OCI-LY3 (cell line): ENCODE results near the gene USP10.

Experiments used
- H2AFZ ChIP-seq: fragments of 200-600, 300-600 bp; shearing (Covaris generic); 2 replicates; pipeline ENCODE4 v1.6.0; 2014; ENCODE audit warnings: antibody characterized with exemption, low read depth, low read length
- H3K27ac ChIP-seq: fragments of 200-600, 300-600 bp; sonication (generic); 2 replicates; pipeline ENCODE4 v1.5.1; 2014; ENCODE audit warnings: mild to moderate bottlenecking, low read length, moderate library complexity, mixed read lengths
- H3K27me3 ChIP-seq: fragments of 200-600, 300-600 bp; sonication (generic); 2 replicates; pipeline ENCODE4 v1.6.1; 2014; ENCODE audit warnings: low read depth, low read length, mixed read lengths
- H3K36me3 ChIP-seq: fragments of 200-600, 300-600 bp; sonication (generic); replicated peaks from 2 replicates; pipeline ENCODE3; 2014; ENCODE audit warnings: low read depth, low read length, mixed read lengths
- H3K4me1 ChIP-seq: fragments of 300-600, 200-600 bp; sonication (generic); 2 replicates; pipeline ENCODE4 v1.6.1; 2014; ENCODE audit warnings: low read length, mixed read lengths
- H3K4me2 ChIP-seq: fragments of 200-600, 300-600 bp; sonication (generic); 2 replicates; pipeline ENCODE4 v1.6.1; 2014; ENCODE audit warnings: low read length, mixed read lengths
- H3K4me3 ChIP-seq: fragments of 300-600, 200-600 bp; sonication (generic); 2 replicates; pipeline ENCODE4 v1.5.1; 2014; ENCODE audit warnings: antibody characterized with exemption, mild to moderate bottlenecking, low read length, moderate library complexity
- H3K79me2 ChIP-seq: fragments of 300-600, 200-600 bp; shearing (Covaris generic); 2 replicates; pipeline ENCODE4 v1.6.1; 2014; ENCODE audit warnings: mild to moderate bottlenecking, low read length, mixed read lengths
- H3K9ac ChIP-seq: fragments of 300-600, 200-600 bp; shearing (Covaris generic); 2 replicates; pipeline ENCODE4 v1.6.0; 2014; ENCODE audit warnings: mild to moderate bottlenecking, low read length, moderate library complexity
- H3K9me3 ChIP-seq: fragments of 200-600, 300-600 bp; shearing (Covaris generic); 2 replicates; pipeline ENCODE4 v1.6.1; 2014; ENCODE audit warnings: low read length, mixed read lengths; ENCODE audit not compliant: insufficient read depth
- H4K20me1 ChIP-seq: fragments of 200-600, 300-600 bp; sonication (generic); 2 replicates; pipeline ENCODE4 v1.6.1; 2016; ENCODE audit warnings: low read length, mixed read lengths; ENCODE audit not compliant: insufficient read depth
- EZH2phosphoT487 ChIP-seq: fragments of 200-600 bp; shearing (Covaris generic); IDR thresholded peaks from 2 replicates; pipeline ENCODE4 v1.6.1; 2018; ENCODE audit warnings: antibody characterized with exemption, mixed run types, low read depth
- TF ChIP-seq, protein P1 (sequence below): fragments of 200-600, 300-600 bp; sonication (generic); IDR thresholded peaks from 2 replicates; pipeline ENCODE4 v1.5.1; 2014; ENCODE audit warnings: antibody characterized with exemption, low read length, low read depth

USP10 gene

DNA sequence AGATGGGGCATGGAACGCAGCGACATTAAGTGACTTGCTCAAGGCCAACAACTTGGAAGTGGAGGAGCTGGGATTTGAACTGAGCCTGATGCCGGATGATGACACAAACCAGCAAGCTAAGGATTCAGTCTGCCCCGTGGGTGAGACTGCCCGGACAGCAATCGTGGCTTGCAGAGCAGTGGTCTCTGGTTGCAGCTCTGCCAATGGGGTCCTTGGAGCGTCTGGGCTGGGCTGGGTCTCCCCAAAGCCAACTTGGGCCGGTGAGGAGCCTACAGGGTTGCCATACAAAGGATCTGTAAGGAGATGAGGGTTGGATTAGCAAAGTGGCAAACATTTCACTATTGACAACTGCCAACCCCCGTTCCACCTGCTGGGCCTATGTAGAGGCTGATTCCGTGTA, 117.4 kb downstream of the USP10 start:
- Histone ChIP-seq H3K9ac (no peak overlapping the region), H2AFZ (no peak overlapping the region), H3K27ac (no peak overlapping the region), H3K4me1 (no peaks in the 10 kb centered on the region), H3K36me3 (no peaks in the 10 kb centered on the region), H3K4me2 (no peak overlapping the region), H3K9me3 (no peaks in the 10 kb centered on the region), H3K27me3 (peaks cover 20% of the 10 kb centered on the region), H3K79me2 (no peaks in the 10 kb centered on the region), H3K4me3 (no peak overlapping the region), H4K20me1 (no peaks in the 10 kb centered on the region)
- TF ChIP-seq, protein P1, sequence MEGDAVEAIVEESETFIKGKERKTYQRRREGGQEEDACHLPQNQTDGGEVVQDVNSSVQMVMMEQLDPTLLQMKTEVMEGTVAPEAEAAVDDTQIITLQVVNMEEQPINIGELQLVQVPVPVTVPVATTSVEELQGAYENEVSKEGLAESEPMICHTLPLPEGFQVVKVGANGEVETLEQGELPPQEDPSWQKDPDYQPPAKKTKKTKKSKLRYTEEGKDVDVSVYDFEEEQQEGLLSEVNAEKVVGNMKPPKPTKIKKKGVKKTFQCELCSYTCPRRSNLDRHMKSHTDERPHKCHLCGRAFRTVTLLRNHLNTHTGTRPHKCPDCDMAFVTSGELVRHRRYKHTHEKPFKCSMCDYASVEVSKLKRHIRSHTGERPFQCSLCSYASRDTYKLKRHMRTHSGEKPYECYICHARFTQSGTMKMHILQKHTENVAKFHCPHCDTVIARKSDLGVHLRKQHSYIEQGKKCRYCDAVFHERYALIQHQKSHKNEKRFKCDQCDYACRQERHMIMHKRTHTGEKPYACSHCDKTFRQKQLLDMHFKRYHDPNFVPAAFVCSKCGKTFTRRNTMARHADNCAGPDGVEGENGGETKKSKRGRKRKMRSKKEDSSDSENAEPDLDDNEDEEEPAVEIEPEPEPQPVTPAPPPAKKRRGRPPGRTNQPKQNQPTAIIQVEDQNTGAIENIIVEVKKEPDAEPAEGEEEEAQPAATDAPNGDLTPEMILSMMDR, result no peak
- no peak for TF ChIP-seq EZH2phosphoT487

GRCh38 chr16:84817613-84818012, 117.8 kb downstream of the USP10 start:
- Histone ChIP-seq H3K27ac (no peak overlapping the region), H3K4me1 (no peaks in the 10 kb centered on the region), H3K4me3 (no peak overlapping the region), H3K9me3 (no peaks in the 10 kb centered on the region), H3K79me2 (no peaks in the 10 kb centered on the region), H3K4me2 (no peak overlapping the region), H3K36me3 (no peaks in the 10 kb centered on the region), H3K9ac (no peak overlapping the region), H2AFZ (no peak overlapping the region), H3K27me3 (peaks cover 18% of the 10 kb centered on the region), H4K20me1 (no peaks in the 10 kb centered on the region)
- TF ChIP-seq, protein P1, result no peak
- no peak for TF ChIP-seq EZH2phosphoT487

DNA sequence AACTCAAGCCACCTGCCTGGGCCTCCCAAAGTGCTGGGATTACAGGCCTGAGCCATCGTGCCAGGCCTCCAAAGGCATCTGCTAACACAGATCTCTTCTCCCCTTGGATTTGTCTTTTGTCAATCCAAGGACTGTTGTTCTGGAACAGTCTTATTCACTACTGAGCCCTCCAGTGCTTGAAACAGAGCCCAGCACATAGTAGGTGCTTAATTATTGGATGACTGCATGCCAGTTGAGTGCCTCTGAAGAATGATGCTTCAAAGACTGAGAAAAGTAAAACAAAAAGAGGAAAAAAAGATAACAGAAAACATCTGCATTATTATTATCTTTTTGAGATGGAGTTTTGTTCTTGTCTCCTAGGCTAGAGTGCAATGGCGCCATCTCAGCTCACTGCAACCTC, 118.3 kb downstream of the USP10 start:
- peaks cover 22% of the 10 kb centered on the region for H3K27me3 ChIP-seq
- H3K36me3 ChIP-seq, result no peaks in the 10 kb centered on the region
- H3K9ac ChIP-seq, result no peak overlapping the region
- H2AFZ ChIP-seq, result no peak overlapping the region
- H4K20me1 ChIP-seq, result no peaks in the 10 kb centered on the region
- no peak overlapping the region for H3K4me2 ChIP-seq
- H3K4me3 ChIP-seq, result no peak overlapping the region
- H3K9me3 ChIP-seq, result no peaks in the 10 kb centered on the region
- no peak for TF ChIP-seq EZH2phosphoT487
- TF ChIP-seq, protein P1, result no peak
- H3K4me1 ChIP-seq, result no peaks in the 10 kb centered on the region
- H3K79me2 ChIP-seq, result no peaks in the 10 kb centered on the region
- no peak overlapping the region for H3K27ac ChIP-seq

- Histone ChIP-seq H3K9me3 (no peaks in the 10 kb centered on the region), H3K9ac (no peak overlapping the region), H3K27me3 (peaks cover 16% of the 10 kb centered on the region), H2AFZ (no peak overlapping the region), H3K27ac (no peak overlapping the region), H3K4me1 (no peaks in the 10 kb centered on the region), H4K20me1 (no peaks in the 10 kb centered on the region), H3K4me2 (no peak overlapping the region), H3K36me3 (no peaks in the 10 kb centered on the region), H3K79me2 (no peaks in the 10 kb centered on the region), H3K4me3 (no peak overlapping the region)
- TF ChIP-seq, protein P1, result no peak
- TF ChIP-seq EZH2phosphoT487, result no peak
These were observed 119.3 kb downstream of the USP10 start for GRCh38 chr16:84818989-84819643.
